Renal cortical epithelial cell (primary cell): ENCODE results near the gene MYO16. TPM values are rescaled to one million over a fixed set of nuclear protein-coding genes. Genes with fewer than 3 reads are reported as not detected.
A peak's percentile ranks its signal among the peaks of the same experiment; 100 is the strongest.
"Not testable (repeated sequence)": the region's sequence is repeated elsewhere in the genome, so short reads cannot be mapped to it uniquely, and the experiment has no call there.

ENCODE experiments used
- DNase-seq: peaks from one replicate; pipeline ENCODE4 v3.0.0-alpha.2; 2011; ENCODE audit warnings: low read depth
- total RNA-seq: library from RNA; depleted of rRNA; stranded (reverse); fragments of >200 nt; gene quantifications from 2 replicates; pipeline ENCODE4 v1.2.3, GENCODE V29; 2014

The MYO16 gene
- total RNA-seq, 1 donor from 2014 or later: 0.15 TPM

- no peak for DNase-seq
Measured at GRCh38 chr13:108889324-108889984, 260.0 kb downstream of the MYO16 start.

- DNase-seq: peak; percentile 63
Measured at GRCh38 chr13:108895220-108895704, 265.9 kb downstream of the MYO16 start.

GRCh38 chr13:108897955-108898354, 268.5 kb downstream of the MYO16 start:
- DNase-seq: no peak

GRCh38 chr13:108902405-108903155, 273.2 kb downstream of the MYO16 start:
- DNase-seq: peak; percentile 30

- DNase-seq: no peak
Measured at GRCh38 chr13:108903613-108904012, 274.2 kb downstream of the MYO16 start.

GRCh38 chr13:108911807-108912206, 282.4 kb downstream of the MYO16 start:
- DNase-seq: no peak

- DNase-seq: not testable (repeated sequence)
Measured at GRCh38 chr13:108913731-108914130, 284.3 kb downstream of the MYO16 start.

- peak; percentile 60 for DNase-seq
Measured at GRCh38 chr13:108915095-108915633, 285.8 kb downstream of the MYO16 start.

GRCh38 chr13:108915634-108916512, 286.5 kb downstream of the MYO16 start:
- DNase-seq: peak; percentile 99

GRCh38 chr13:108917581-108917980, 288.2 kb downstream of the MYO16 start:
- DNase-seq: no peak

- DNase-seq: peak; percentile 72
Measured at GRCh38 chr13:108919036-108919907, 289.9 kb downstream of the MYO16 start.

- no peak for DNase-seq
Measured at GRCh38 chr13:108920137-108920536, 290.7 kb downstream of the MYO16 start.

- no peak for DNase-seq
Measured at GRCh38 chr13:108921238-108921637, 291.8 kb downstream of the MYO16 start.

GRCh38 chr13:108922108-108922507, 292.7 kb downstream of the MYO16 start:
- DNase-seq: no peak

GRCh38 chr13:108923386-108924047, 294.1 kb downstream of the MYO16 start:
- no peak for DNase-seq

GRCh38 chr13:108924134-108924533, 294.7 kb downstream of the MYO16 start:
- DNase-seq: peak; percentile 81

- DNase-seq: no peak
Measured at GRCh38 chr13:108924541-108924940, 295.1 kb downstream of the MYO16 start.

GRCh38 chr13:108925070-108925469, 295.7 kb downstream of the MYO16 start:
- no peak for DNase-seq

GRCh38 chr13:108926862-108927261, 297.5 kb downstream of the MYO16 start:
- no peak for DNase-seq

- no peak for DNase-seq
Measured at GRCh38 chr13:108927615-108928014, 298.2 kb downstream of the MYO16 start.
